ENCODE data around the gene PITRM1.

Gene PITRM1

DNA sequence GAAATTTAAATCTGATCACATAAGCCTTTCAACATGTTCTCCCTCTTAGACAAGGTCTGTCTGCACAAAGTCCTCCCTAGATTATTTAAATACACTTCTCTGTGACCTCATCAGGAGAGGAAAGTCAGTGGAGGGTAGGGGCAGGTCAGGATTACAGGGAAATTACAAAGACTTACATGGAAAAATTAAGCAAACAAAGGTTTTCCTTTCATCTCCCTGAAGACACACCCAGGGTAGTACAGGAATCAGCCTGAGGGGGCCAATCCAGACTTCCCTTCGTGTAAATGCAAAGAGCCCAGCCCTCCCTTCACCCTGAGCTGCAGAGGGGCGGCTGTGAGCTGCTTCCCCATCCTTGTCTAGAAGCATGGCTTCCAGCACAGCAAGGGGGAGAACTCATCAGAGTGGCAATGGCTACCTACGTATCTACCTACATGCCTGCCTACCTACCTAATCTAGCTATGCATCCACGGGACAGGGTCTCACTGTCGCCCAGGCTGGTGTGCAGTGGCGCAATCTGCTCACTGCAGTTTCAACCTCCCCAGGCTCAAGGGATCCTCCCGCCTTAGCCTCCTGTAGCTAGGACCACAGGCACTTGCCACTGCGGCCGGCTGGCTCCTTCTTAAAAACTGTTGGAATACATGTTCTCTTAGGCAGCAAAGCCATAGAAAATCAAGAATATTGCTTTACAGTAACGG is 33.2 kb downstream of the PITRM1 start:
- DNase-seq, result no peak

DNA sequence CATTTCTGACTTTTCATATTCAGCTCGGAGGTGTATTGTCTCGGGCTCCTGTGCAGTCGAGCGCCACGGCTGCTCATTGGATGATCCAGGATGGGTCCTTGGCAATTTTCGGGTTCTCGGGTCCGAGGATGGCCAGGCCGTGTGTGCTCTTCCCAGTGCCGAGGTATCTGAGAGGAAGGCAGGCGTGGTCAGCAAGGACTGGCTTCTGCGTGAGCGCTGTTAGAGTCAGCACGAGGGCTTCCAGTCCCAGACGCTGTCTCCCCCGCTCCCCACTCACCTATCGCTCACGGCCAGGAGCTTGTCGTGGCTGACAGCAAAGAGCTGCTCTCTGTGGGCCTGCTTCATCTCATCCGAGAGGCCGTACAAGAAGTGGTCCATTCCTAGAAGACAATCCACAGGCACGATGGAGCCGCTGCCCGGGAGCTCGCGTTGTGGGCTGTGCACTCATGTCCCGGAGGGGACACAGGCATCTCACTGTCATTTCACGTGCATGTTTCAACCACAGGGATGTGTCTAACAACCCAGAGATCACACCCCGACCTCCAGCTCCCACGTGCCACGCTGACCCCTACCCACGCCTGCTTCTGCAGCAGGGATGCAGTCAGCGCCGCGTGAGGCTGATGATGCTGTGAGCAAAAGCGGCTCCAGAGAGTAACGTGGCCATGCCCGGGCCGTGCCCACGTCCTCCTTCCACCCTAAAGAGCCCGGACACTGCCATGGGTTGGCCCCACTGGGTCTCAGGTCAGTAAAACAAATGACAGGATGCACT is 34.4 kb downstream of the PITRM1 start:
- DNase-seq, result no peak

- no peak for DNase-seq
Measured at GRCh38 chr10:3136763-3137611, 35.6 kb downstream of the PITRM1 start.

DNA sequence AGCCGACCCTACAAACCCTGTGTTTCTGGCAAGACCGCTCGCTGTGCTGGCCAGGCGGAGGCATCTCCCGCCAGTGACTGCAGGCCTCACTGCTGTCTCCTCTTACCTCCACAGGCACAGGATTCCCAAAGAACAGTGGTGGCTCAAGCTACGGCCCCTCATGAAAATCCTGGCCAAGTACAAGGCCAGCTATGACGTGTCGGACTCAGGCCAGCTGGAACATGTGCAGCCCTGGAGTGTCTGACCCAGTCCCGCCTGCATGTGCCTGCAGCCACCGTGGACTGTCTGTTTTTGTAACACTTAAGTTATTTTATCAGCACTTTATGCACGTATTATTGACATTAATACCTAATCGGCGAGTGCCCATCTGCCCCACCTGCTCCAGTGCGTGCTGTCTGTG is 36.2 kb downstream of the PITRM1 start:
- no peak for DNase-seq

GRCh38 chr10:3135006-3135405 is 37.6 kb downstream of the PITRM1 start:
- DNase-seq, result no peak

- no peak for DNase-seq
Measured at GRCh38 chr10:3133948-3134347, 38.6 kb downstream of the PITRM1 start.

GRCh38 chr10:3132036-3133025 is 40.3 kb downstream of the PITRM1 start:
- no peak for DNase-seq

GRCh38 chr10:3131098-3131497 is 41.5 kb downstream of the PITRM1 start:
- no peak for DNase-seq

GRCh38 chr10:3129581-3130340 is 42.8 kb downstream of the PITRM1 start:
- no peak for DNase-seq

- no peak for DNase-seq
Measured at GRCh38 chr10:3128379-3129130, 44.0 kb downstream of the PITRM1 start.

DNA sequence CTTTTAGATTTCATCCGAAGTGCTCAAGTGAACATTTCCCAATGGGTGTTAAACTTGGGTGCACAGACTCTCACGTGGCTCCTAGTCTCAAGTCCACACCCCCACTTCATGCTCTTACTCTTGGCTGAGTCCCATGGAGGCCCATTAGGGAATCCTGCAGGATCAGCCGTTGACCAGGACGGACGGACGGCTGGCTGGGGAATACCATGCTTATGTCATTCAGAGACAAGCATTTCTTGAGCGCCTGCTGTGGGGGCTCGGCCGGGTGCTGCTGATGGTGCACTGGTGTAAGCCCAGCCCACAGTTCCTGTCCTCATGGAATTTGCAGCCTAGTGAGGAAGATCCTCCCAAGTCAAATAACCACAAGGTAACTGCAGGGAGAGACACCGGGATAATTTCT is 44.7 kb downstream of the PITRM1 start:
- DNase-seq, result no peak

GRCh38 chr10:3126741-3127346 is 45.7 kb downstream of the PITRM1 start:
- no peak for DNase-seq

GRCh38 chr10:3126249-3126648 is 46.3 kb downstream of the PITRM1 start:
- DNase-seq, result no peak

- DNase-seq, result no peak
Measured at GRCh38 chr10:3125527-3126170, 46.9 kb downstream of the PITRM1 start.

DNA sequence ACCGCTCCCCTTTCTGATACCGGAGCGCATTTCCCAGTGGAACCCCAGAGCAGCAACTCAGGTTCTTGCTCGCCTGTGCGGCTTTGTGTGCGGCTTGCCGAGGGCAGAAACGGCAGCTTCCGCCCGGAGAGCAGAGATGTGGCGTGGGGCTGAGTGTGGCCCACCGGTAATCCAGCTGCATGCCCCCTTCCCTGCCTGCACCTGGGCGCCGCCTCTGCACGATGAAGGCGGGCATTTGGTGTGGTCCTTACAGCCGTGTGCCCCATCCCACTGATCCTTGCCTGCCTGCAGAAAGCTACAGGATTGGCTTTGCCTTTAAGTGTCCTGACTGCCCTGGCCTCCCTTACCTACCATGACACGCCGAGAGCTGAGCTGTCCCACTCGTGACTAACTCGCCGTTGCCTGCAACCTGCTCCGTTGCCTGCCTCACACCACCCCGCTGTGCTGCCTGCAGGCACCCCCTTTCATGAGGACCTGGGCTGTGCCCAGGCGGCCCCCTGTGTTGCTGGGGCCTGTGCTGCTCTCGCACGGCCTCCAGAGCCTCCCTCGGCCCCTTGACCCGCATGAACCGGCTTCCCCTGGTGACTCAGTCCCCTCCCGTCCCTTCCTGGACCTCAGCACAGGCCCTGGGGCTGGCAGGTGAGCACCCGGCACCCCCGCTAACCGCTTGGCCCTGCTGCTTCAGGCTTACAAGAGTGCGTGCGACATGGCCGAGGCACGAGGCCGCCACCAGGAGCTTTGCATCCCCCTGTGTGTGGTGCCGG is 48.0 kb downstream of the PITRM1 start:
- no peak for DNase-seq

DNA sequence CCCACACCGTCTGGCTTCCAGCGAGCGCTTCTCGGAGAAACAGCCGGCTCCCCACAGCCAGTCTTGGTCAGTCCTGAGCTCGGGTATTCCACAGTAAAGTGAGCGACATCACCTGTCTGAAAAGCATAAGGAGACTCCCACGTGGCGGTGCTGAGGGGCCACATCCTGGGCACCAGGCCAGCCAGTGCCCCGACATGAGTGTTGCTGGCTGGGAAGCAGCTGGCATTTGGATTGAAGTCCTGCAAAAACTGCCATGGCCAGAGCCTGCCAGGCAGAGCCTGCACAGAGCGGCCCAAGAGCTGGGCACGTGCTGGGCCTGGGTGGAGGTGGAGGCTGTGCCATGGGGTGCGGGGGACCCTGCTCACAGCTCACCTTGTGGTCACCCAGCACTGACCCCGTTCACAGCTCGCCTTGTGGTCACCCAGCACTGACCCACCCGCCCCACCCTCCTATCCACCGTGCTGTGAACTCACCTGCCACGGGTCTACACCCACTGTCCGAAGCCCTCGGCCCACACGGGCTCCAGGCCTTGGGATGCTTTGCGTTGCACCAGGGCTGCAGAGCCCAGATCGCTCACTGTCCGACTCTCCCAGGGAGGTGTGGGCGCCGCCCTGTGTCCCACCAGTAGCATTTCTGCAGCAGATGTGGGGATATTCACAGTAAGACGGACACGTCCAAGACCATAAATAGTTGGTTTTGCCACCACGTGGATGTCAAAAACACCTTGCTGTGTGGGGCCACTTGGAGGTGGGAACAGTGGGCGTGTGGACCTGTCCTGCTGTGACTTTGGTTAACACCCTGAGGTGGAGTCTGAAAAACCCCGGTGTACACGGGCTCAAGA is 48.8 kb downstream of the PITRM1 start:
- DNase-seq, result no peak

- DNase-seq, result no peak
Measured at GRCh38 chr10:3122486-3123205, 49.9 kb downstream of the PITRM1 start.
